Neural cell (in vitro differentiated cells): ENCODE results near the gene MYCN.

Source experiments
- EP300 ChIP-seq: fragments of 450-650 bp; conservative IDR thresholded peaks from 2 replicates; pipeline ENCODE4 v1.6.1; 2014; ENCODE audit warnings: antibody characterized with exemption, mild to moderate bottlenecking, moderate library complexity; ENCODE audit not compliant: poor library complexity, severe bottlenecking
- EZH2 ChIP-seq: fragments of 200-600, 300-800 bp; shearing (Covaris generic), sonication (generic); IDR thresholded peaks from 2 replicates; pipeline ENCODE4 v1.6.1; 2014; ENCODE audit warnings: antibody characterized with exemption, low read length, borderline replicate concordance, mild to moderate bottlenecking; ENCODE audit not compliant: insufficient read depth, poor library complexity, severe bottlenecking
- POLR2AphosphoS5 ChIP-seq: IDR thresholded peaks from 2 replicates; pipeline ENCODE4 v1.6.1; 2012
- RAD21 ChIP-seq: fragments of 450-650 bp; conservative IDR thresholded peaks from 2 replicates; pipeline ENCODE4 v1.6.1; 2014; ENCODE audit warnings: antibody characterized with exemption, mild to moderate bottlenecking, moderate library complexity
- SMC3 ChIP-seq: fragments of 450-650 bp; conservative IDR thresholded peaks from 2 replicates; pipeline ENCODE4 v1.6.1; 2014; ENCODE audit warnings: antibody characterized with exemption, mild to moderate bottlenecking, moderate library complexity; ENCODE audit not compliant: poor library complexity
- TF ChIP-seq, protein P1 (sequence below): fragments of 450-650 bp; IDR thresholded peaks from 2 replicates; pipeline ENCODE4 v1.5.1; 2014; ENCODE audit warnings: antibody characterized with exemption, mild to moderate bottlenecking, moderate library complexity; ENCODE audit not compliant: poor library complexity, severe bottlenecking
- TF ChIP-seq, protein P2 (sequence below): IDR thresholded peaks from 2 replicates; pipeline ENCODE4 v1.6.1; 2012; ENCODE audit warnings: borderline replicate concordance

DNA sequence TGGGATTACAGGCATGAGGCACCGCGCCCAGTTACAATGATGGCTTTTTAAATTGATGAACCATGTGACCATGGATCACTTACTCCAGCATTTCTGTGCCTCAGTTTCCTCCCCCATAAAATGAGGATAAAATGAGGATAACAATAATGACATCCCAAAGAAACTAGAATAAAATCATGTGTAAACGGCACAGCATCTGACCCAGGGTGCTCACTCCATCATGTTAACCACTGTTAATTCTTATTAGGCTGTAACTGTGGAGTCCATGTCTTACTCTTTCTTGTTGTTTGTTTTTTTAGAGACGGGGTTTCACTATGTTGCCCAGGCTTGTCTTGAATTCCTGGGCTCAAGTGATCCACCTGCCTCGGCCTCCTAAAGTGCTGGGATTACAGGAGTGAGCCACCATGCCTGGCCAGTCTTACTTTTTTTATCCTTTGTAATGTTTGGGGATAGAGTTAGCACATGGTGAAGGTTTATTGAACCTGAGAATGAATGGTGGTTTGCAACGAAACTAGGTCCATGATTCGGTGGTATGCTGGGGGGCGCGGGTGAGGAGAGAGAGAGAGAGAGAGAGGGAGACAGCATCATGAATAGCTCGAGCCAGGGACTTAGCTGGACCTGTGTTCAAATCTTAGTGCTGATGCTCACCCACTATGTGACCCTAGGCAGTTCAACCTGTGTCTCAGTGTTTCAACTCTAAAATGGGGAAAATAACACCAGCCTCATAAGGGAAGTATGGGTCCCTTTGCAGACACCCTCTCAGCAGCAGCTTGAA lies 52.3 kb downstream of the MYCN start:
- TF ChIP-seq EZH2: no peak
- TF ChIP-seq, protein P1, sequence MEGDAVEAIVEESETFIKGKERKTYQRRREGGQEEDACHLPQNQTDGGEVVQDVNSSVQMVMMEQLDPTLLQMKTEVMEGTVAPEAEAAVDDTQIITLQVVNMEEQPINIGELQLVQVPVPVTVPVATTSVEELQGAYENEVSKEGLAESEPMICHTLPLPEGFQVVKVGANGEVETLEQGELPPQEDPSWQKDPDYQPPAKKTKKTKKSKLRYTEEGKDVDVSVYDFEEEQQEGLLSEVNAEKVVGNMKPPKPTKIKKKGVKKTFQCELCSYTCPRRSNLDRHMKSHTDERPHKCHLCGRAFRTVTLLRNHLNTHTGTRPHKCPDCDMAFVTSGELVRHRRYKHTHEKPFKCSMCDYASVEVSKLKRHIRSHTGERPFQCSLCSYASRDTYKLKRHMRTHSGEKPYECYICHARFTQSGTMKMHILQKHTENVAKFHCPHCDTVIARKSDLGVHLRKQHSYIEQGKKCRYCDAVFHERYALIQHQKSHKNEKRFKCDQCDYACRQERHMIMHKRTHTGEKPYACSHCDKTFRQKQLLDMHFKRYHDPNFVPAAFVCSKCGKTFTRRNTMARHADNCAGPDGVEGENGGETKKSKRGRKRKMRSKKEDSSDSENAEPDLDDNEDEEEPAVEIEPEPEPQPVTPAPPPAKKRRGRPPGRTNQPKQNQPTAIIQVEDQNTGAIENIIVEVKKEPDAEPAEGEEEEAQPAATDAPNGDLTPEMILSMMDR: no peak
- TF ChIP-seq, protein P2, sequence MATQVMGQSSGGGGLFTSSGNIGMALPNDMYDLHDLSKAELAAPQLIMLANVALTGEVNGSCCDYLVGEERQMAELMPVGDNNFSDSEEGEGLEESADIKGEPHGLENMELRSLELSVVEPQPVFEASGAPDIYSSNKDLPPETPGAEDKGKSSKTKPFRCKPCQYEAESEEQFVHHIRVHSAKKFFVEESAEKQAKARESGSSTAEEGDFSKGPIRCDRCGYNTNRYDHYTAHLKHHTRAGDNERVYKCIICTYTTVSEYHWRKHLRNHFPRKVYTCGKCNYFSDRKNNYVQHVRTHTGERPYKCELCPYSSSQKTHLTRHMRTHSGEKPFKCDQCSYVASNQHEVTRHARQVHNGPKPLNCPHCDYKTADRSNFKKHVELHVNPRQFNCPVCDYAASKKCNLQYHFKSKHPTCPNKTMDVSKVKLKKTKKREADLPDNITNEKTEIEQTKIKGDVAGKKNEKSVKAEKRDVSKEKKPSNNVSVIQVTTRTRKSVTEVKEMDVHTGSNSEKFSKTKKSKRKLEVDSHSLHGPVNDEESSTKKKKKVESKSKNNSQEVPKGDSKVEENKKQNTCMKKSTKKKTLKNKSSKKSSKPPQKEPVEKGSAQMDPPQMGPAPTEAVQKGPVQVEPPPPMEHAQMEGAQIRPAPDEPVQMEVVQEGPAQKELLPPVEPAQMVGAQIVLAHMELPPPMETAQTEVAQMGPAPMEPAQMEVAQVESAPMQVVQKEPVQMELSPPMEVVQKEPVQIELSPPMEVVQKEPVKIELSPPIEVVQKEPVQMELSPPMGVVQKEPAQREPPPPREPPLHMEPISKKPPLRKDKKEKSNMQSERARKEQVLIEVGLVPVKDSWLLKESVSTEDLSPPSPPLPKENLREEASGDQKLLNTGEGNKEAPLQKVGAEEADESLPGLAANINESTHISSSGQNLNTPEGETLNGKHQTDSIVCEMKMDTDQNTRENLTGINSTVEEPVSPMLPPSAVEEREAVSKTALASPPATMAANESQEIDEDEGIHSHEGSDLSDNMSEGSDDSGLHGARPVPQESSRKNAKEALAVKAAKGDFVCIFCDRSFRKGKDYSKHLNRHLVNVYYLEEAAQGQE: no peak
- no peak for TF ChIP-seq POLR2AphosphoS5
- no peak for TF ChIP-seq SMC3
- no peak for TF ChIP-seq RAD21
- TF ChIP-seq EP300: no peak
